Measurements from ENCODE around the gene NUMB.
"Not testable (repeated sequence)": the region's sequence is repeated elsewhere in the genome, so short reads cannot be mapped to it uniquely, and the experiment has no call there.

The NUMB gene

GRCh38 chr14:73457041-73457923, 1.1 kb downstream of the NUMB start:
- H3K27ac Mint-ChIP-seq, result peak overlapping the region; percentile 16 to 80
- H3K27me3 Mint-ChIP-seq, result peaks cover 8% of the 10 kb centered on the region
- H3K4me3 Mint-ChIP-seq, result peak overlapping the region; percentile 97 to 99
- no peaks in the 10 kb centered on the region for H3K9me3 Mint-ChIP-seq
- peaks cover 57% of the 10 kb centered on the region for H3K4me1 Mint-ChIP-seq
- DNase-seq, result peak; percentile 16 to 22
- ATAC-seq, result no peak

GRCh38 chr14:73455294-73455693, 3.1 kb downstream of the NUMB start:
- no peaks in the 10 kb centered on the region for H3K9me3 Mint-ChIP-seq
- no peak overlapping the region for H3K27ac Mint-ChIP-seq
- peaks cover 51% of the 10 kb centered on the region for H3K4me1 Mint-ChIP-seq
- ATAC-seq (no peak), DNase-seq (no peak)
- H3K27me3 Mint-ChIP-seq, result no peaks in the 10 kb centered on the region
- H3K4me3 Mint-ChIP-seq, result peak overlapping the region; percentile 28 to 42

GRCh38 chr14:73452341-73453186, 5.8 kb downstream of the NUMB start:
- ATAC-seq (no peak), DNase-seq (no peak)
- H3K9me3 Mint-ChIP-seq, result no peaks in the 10 kb centered on the region
- H3K27ac Mint-ChIP-seq, result peak overlapping the region in 1 of 2 donors; percentile 31
- no peaks in the 10 kb centered on the region for H3K27me3 Mint-ChIP-seq
- H3K4me3 Mint-ChIP-seq, result no peak overlapping the region
- H3K4me1 Mint-ChIP-seq, result peaks cover 38% of the 10 kb centered on the region

- Mint-ChIP-seq H3K27ac (no peak overlapping the region), H3K4me1 (peaks cover 6% of the 10 kb centered on the region), H3K27me3 (no peaks in the 10 kb centered on the region), H3K9me3 (no peaks in the 10 kb centered on the region), H3K4me3 (no peak overlapping the region)
- no peak for DNase-seq
- ATAC-seq, result no peak
These were observed 14.6 kb downstream of the NUMB start for GRCh38 chr14:73443758-73444157.

GRCh38 chr14:73441286-73441685, 17.1 kb downstream of the NUMB start:
- ATAC-seq, result no peak
- no peaks in the 10 kb centered on the region for H3K27me3 Mint-ChIP-seq
- no peak overlapping the region for H3K27ac Mint-ChIP-seq
- no peaks in the 10 kb centered on the region for H3K9me3 Mint-ChIP-seq
- no peak overlapping the region for H3K4me3 Mint-ChIP-seq
- DNase-seq, result no peak
- H3K4me1 Mint-ChIP-seq, result peaks cover 12% of the 10 kb centered on the region

GRCh38 chr14:73438993-73439392, 19.4 kb downstream of the NUMB start:
- DNase-seq (no peak), ATAC-seq (no peak)
- H3K4me1 Mint-ChIP-seq, result peaks cover 16% of the 10 kb centered on the region
- H3K27ac Mint-ChIP-seq, result no peak overlapping the region
- no peaks in the 10 kb centered on the region for H3K9me3 Mint-ChIP-seq
- no peak overlapping the region for H3K4me3 Mint-ChIP-seq
- no peaks in the 10 kb centered on the region for H3K27me3 Mint-ChIP-seq

GRCh38 chr14:73437206-73437605, 21.1 kb downstream of the NUMB start:
- no peak for DNase-seq
- Mint-ChIP-seq H3K9me3 (no peaks in the 10 kb centered on the region), H3K27me3 (no peaks in the 10 kb centered on the region), H3K27ac (no peak overlapping the region), H3K4me1 (peaks cover 16% of the 10 kb centered on the region), H3K4me3 (no peak overlapping the region)
- ATAC-seq, result no peak

GRCh38 chr14:73432124-73432523, 26.2 kb downstream of the NUMB start:
- H3K4me3 Mint-ChIP-seq, result no peak overlapping the region
- ATAC-seq, result no peak
- no peaks in the 10 kb centered on the region for H3K9me3 Mint-ChIP-seq
- H3K4me1 Mint-ChIP-seq, result peaks cover 16% of the 10 kb centered on the region
- H3K27ac Mint-ChIP-seq, result no peak overlapping the region
- no peaks in the 10 kb centered on the region for H3K27me3 Mint-ChIP-seq
- DNase-seq, result no peak

- H3K4me3 Mint-ChIP-seq, result no peak overlapping the region
These were observed 30.0 kb downstream of the NUMB start for GRCh38 chr14:73428353-73428824.

GRCh38 chr14:73427516-73428264, 30.7 kb downstream of the NUMB start:
- Mint-ChIP-seq H3K27ac (no peak overlapping the region), H3K4me1 (peaks cover 23% of the 10 kb centered on the region)

More at GRCh38 chr14:73428353-73428824, 30.0 kb downstream of the NUMB start:
- Mint-ChIP-seq H3K27ac (no peak overlapping the region), H3K27me3 (no peaks in the 10 kb centered on the region), H3K9me3 (no peaks in the 10 kb centered on the region), H3K4me1 (peaks cover 22% of the 10 kb centered on the region)
- DNase-seq (no peak), ATAC-seq (no peak)

GRCh38 chr14:73426877-73427276, 31.5 kb downstream of the NUMB start:
- H3K27ac Mint-ChIP-seq, result peak overlapping the region in 1 of 2 donors; percentile 54

More at GRCh38 chr14:73427516-73428264, 30.7 kb downstream of the NUMB start:
- ATAC-seq (no peak), DNase-seq (no peak)
- H3K27me3 Mint-ChIP-seq, result no peaks in the 10 kb centered on the region
- no peaks in the 10 kb centered on the region for H3K9me3 Mint-ChIP-seq
- H3K4me3 Mint-ChIP-seq, result no peak overlapping the region

GRCh38 chr14:73424453-73424852, 33.9 kb downstream of the NUMB start:
- no peak for ATAC-seq
- no peak for DNase-seq
- H3K27me3 Mint-ChIP-seq, result no peaks in the 10 kb centered on the region
- H3K9me3 Mint-ChIP-seq, result no peaks in the 10 kb centered on the region
- no peak overlapping the region for H3K4me3 Mint-ChIP-seq
- H3K27ac Mint-ChIP-seq, result peak overlapping the region in 1 of 2 donors; percentile 62
- peaks cover 37% of the 10 kb centered on the region for H3K4me1 Mint-ChIP-seq

More at GRCh38 chr14:73426877-73427276, 31.5 kb downstream of the NUMB start:
- Mint-ChIP-seq H3K9me3 (no peaks in the 10 kb centered on the region), H3K4me1 (peaks cover 29% of the 10 kb centered on the region), H3K27me3 (no peaks in the 10 kb centered on the region), H3K4me3 (no peak overlapping the region)
- ATAC-seq (no peak), DNase-seq (no peak)

- DNase-seq, ATAC-seq, H3K4me3 Mint-ChIP-seq, H3K27ac Mint-ChIP-seq, H3K9me3 Mint-ChIP-seq, H3K27me3 Mint-ChIP-seq: not testable (repeated sequence)
- peaks cover 32% of the 10 kb centered on the region for H3K4me1 Mint-ChIP-seq
These were observed 35.3 kb downstream of the NUMB start for GRCh38 chr14:73423092-73423491.

GRCh38 chr14:73422515-73422914, 35.8 kb downstream of the NUMB start:
- H3K27ac Mint-ChIP-seq, result peak overlapping the region in 1 of 2 donors; percentile 31

GRCh38 chr14:73418227-73418626, 40.1 kb downstream of the NUMB start:
- ATAC-seq (no peak), DNase-seq (no peak)
- H3K4me3 Mint-ChIP-seq, result no peak overlapping the region
- peaks cover 20% of the 10 kb centered on the region for H3K4me1 Mint-ChIP-seq
- peak overlapping the region in 1 of 2 donors; percentile 7 for H3K27ac Mint-ChIP-seq
- no peaks in the 10 kb centered on the region for H3K9me3 Mint-ChIP-seq
- H3K27me3 Mint-ChIP-seq, result no peaks in the 10 kb centered on the region

More at GRCh38 chr14:73422515-73422914, 35.8 kb downstream of the NUMB start:
- ATAC-seq (no peak), DNase-seq (no peak)
- Mint-ChIP-seq H3K9me3 (no peaks in the 10 kb centered on the region), H3K27me3 (no peaks in the 10 kb centered on the region), H3K4me3 (no peak overlapping the region), H3K4me1 (peaks cover 26% of the 10 kb centered on the region)

Measured in stimulated activated naive CD8-positive, alpha-beta T cell treated with anti-CD3 and anti-CD28 coated beads, Interleukin-15, amount 100 ng/mL, for 72 hours (primary cell).